GM21786 (cell line): ENCODE data around the gene TXNRD1.
"Not testable (repeated sequence)": the region's sequence is repeated elsewhere in the genome, so short reads cannot be mapped to it uniquely, and the experiment has no call there.

ENCODE experiments used
- ATAC-seq: cut with Tn5 transposase; IDR thresholded peaks from one replicate; pipeline ENCODE4 v1.9.1; 2021; ENCODE audit not compliant: unreplicated experiment

Gene TXNRD1

DNA sequence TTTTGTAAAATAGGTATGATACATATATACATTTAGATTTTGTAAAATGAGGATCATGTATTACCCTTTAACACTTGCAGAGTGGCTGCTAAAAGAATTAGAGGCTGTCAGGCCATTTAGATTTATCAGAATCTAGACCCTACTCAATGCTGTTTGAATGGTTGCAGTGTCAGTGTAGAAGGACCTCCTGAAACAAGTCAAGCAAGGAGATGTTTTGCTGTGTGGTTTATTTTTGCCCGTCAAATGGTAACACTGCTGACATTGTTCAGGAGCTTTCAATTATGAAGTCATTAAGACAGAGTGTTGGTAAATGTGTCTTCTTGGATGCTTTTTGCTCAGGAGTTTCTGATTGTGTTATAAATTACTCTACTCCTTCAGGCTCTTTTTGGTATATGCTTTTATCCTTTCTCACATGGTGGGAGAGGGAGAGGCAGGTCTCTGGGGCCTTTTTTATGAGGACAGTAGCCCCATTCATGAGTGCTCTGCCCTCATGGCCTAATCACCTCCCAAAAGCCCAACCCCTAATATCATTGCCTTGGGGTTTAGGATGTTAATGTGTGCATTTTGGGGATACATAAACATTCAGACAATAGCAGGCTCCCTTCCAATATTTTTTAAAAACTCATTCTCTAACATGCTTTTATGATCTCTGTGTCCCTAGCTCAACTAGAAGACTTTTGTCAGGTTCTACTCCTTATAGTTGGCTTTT is 104.5 kb downstream of the TXNRD1 start:
- ATAC-seq = no peak

DNA sequence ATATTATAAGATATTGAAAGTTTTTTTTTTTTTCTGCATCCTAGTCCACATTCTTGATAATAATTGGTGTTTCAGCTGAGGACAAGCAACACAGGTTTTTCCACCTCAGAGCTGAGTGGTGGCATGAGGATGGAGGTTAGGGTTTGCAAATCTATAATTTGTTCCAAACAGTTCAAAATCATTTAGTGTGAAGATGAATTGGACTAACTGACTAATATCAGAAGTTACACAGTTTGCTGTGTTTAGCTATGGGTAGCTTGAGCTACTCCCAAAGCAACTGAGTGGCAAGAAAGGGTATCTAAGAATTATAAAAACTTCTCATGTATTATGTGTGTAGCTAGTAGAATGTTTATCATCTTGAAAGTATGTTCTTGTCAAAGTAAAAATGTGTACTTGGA is 105.0 kb downstream of the TXNRD1 start:
- no peak for ATAC-seq

DNA sequence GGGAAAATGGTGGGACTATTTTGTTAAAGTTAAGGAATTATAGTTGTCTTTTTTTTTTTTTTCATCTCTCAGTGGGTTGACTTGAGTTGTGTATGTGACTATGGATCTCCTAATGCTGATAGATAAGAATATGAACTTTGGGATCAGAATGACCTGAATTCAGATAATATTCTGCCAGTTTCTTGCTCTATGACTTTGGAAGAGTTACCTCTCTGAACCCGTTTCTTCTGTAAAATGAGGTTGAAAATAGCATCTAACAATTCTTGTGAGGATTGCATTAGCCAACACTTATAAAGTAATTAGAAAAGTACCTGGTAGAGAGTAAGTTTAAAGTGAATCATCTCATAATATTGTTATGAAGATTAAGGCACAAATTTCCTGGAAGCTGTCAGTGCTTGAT is 106.4 kb downstream of the TXNRD1 start:
- ATAC-seq = no peak

DNA sequence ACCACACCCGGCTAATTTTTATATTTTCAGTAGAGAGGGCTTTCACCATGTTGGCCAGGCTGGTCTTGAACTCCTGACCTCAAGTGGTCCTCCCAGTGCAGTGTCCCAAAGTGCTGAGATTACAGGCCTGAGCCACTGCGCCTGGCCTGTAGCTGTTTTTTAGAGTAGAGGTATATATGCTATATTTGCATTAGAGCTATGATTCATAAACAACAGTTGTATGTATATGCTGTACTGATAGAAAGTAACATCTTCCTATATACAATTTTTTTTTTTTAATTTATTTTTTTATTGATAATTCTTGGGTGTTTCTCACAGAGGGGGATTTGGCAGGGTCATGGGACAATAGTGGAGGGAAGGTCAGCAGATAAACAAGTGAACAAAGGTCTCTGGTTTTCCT is 107.0 kb downstream of the TXNRD1 start:
- not testable (repeated sequence) for ATAC-seq

GRCh38 chr12:104323899-104324298 is 108.3 kb downstream of the TXNRD1 start:
- no peak for ATAC-seq

GRCh38 chr12:104328278-104328677 is 112.7 kb downstream of the TXNRD1 start:
- not testable (repeated sequence) for ATAC-seq

DNA sequence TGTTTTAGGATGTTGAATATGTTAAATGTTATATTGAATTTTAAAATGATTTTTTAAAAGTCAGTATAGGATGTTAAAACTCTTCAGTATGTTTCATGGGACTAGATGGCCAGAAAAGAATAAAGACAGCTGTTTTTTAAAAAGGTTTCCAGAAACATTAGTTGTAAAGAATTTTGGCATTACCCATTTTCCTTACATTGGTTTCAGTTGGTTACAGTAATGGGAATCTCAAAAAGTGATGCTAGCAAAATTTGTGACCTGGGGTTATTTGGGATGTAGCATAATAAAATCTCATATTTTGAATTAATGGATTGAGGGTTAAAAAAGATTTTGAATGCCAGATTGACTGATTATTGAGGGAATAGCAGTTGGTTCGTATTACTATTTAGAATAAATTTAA is 113.2 kb downstream of the TXNRD1 start:
- ATAC-seq = no peak

GRCh38 chr12:104329707-104330532 is 114.3 kb downstream of the TXNRD1 start:
- ATAC-seq = no peak

- no peak for ATAC-seq
Observed at GRCh38 chr12:104331376-104331775, 115.8 kb downstream of the TXNRD1 start.

DNA sequence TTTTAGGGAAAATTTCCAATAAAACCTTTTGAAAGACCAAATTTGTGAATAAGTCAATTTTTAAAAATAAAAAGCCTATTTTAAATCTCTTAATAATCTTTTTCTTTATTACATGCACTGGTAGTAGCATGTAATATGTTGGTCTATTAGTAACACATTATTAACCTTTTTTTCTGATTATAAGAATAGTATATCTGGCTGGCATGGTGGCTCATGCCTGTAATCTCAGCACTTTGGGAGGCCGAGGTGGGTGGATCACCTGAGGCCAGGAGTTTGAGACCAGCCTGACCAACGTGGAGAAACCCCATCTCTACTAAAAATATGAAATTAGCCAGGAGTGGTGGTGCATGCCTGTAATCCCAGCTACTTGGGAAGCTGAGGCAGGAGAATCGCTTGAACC is 116.7 kb downstream of the TXNRD1 start:
- not testable (repeated sequence) for ATAC-seq

DNA sequence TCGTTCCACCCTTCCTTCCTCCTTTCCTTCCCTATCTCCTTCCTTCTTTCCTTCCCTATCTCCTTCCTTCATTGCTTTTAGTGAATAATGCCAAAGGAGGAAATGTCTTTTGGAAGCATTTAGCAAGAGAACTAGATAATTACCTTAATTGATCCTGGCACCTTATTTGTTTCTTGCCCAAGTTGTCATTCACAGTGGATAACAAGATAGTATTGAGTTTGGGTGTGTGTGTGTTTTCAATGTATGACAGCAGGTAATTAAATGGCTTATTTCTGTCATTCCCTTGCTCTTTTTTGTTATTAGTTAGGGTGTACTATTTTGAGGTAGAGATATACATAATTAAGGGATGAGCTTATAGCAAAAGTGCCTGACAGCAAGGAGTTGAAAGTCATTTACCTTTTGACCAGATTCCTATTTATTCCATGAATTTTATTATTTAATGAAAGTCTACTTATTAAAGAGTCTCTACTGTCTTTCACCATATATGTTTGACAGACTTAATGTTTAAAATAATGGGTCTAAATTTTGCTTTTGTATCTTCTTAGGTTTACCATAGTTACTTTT is 118.2 kb downstream of the TXNRD1 start:
- no peak for ATAC-seq

- ATAC-seq = no peak
Observed at GRCh38 chr12:104334581-104334980, 119.0 kb downstream of the TXNRD1 start.

GRCh38 chr12:104336115-104336514 is 120.5 kb downstream of the TXNRD1 start:
- no peak for ATAC-seq

DNA sequence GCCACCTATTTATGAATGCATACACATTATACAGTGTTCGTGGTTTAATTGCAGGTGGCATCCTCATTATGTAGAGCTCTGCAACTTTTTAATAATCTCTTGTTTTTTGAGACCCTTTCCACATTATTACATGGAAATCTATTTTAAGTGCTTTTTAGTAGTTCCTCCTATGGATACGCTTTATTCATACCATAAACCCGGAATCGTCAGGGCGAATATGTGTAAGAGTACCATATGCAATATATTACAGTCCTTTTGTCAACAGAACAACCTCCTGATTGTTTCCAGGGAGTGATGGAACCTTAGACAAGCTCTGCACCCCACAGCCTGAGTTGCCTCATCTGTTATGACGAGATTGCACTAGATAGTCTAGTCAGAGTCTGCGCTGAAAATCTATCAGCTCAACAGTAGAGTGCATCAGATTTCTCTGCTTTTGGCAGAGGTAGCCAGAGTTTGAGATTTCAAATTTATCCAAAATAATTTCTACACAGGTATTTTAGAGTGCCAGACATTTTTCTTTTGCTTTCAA is 121.5 kb downstream of the TXNRD1 start:
- ATAC-seq = no peak

GRCh38 chr12:104339663-104340062 is 124.1 kb downstream of the TXNRD1 start:
- ATAC-seq = no peak

DNA sequence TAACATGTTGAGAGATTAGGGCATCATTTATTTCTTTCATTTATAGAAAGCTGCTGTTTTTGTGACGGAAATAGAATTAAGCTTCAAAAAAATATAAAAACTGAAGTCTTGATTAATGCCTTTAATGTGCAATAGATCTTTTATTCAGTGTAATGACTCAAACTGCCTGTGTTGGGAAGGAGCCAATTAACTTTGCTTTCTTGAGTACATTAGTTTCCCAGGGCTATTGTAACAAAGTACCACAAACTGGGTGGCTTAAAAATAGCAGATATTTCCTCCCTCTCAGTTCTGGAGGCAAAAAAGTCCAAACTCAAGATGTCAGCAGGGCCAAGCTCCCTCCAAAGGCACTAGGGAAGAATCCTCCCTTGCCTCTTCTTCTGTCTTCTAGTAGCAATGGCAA is 124.6 kb downstream of the TXNRD1 start:
- no peak for ATAC-seq

- ATAC-seq = no peak
Observed at GRCh38 chr12:104340925-104341611, 125.5 kb downstream of the TXNRD1 start.

DNA sequence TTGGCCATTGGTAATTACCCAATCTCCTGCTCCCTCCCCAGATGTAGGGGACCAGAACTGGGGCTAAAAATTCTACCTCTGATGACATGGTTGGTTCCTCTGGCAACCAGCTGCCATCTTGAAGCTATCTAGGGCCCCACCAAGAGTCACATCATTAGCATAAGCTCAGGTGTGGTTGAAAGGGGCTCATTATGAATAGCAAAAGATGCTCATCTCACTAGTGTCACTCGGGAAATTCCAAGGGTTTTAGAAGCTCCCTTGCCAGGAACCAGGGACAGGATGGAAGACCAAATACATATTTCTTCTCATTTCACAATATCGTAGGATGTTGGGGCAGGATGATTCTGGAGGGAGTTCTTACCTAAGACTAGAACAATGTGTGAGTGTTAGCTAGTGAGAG is 126.6 kb downstream of the TXNRD1 start:
- no peak for ATAC-seq

GRCh38 chr12:104342635-104343249 is 127.2 kb downstream of the TXNRD1 start:
- ATAC-seq = no peak

GRCh38 chr12:104344682-104345081 is 129.1 kb downstream of the TXNRD1 start:
- ATAC-seq = no peak
